BJ (cell line): ENCODE data around the gene GABRP. TPM values are rescaled to one million over a fixed set of nuclear protein-coding genes. Genes with fewer than 3 reads are reported as not detected.

Experiments
- CTCF ChIA-PET: fragments of 350-600 bp; formaldehyde crosslinking; extraction: SDS; loops from one replicate; lab custom pipeline; 2021; ENCODE audit warnings: antibody characterized with exemption, inconsistent platforms; lab: Yijun Ruan, JAX
- POLR2A ChIA-PET: fragments of 300-600 bp; sonication (Branson Sonifier 250); formaldehyde crosslinking; extraction: SDS; loops from one replicate; lab custom pipeline; 2021; ENCODE audit warnings: antibody characterized with exemption; lab: Charles Lee
- DNase-seq: peaks from one replicate; pipeline ENCODE4 v3.0.0-alpha.2; 2011; ENCODE audit warnings: low read depth
- H3K27me3 ChIP-seq: 2 replicates; pipeline ENCODE4 v1.6.0; 2011; ENCODE audit warnings: low read length; ENCODE audit not compliant: control insufficient read depth, insufficient read depth
- H3K36me3 ChIP-seq: 2 replicates; pipeline ENCODE4 v1.5.1; 2011; ENCODE audit warnings: low read length; ENCODE audit not compliant: control insufficient read depth, insufficient read depth
- H3K4me3 ChIP-seq: 2 replicates; pipeline ENCODE4 v1.5.1; 2011; ENCODE audit warnings: low read depth, mild to moderate bottlenecking, control low read depth, low read length
- polyA plus RNA-seq: library from polyadenylated mRNA; depleted of rRNA; stranded (reverse); fragments of >200 nt; gene quantifications from 2 replicates; pipeline ENCODE4 v1.2.3, GENCODE V29; 2011; rRNA removed
- TF ChIP-seq, protein P1 (sequence below): IDR thresholded peaks from 2 replicates; pipeline ENCODE4 v1.5.1; 2011; ENCODE audit warnings: low read depth, mild to moderate bottlenecking, control low read depth, inconsistent platforms, low read length, moderate library complexity; ENCODE audit not compliant: insufficient read depth

The GABRP gene
- polyA plus RNA-seq, 1 experiment, result not detected

- ChIA-PET POLR2A (no interaction called here), CTCF (interaction anchor here (0.6 kb wide), 1 partner anchor 54 kb away, joined by 3 read pairs; no protein-coding TSS in a partner anchor)
- no peak overlapping the region for H3K4me3 ChIP-seq
- no peaks in the 10 kb centered on the region for H3K27me3 ChIP-seq
- no peaks in the 10 kb centered on the region for H3K36me3 ChIP-seq
- no peak for DNase-seq
- TF ChIP-seq, protein P1, sequence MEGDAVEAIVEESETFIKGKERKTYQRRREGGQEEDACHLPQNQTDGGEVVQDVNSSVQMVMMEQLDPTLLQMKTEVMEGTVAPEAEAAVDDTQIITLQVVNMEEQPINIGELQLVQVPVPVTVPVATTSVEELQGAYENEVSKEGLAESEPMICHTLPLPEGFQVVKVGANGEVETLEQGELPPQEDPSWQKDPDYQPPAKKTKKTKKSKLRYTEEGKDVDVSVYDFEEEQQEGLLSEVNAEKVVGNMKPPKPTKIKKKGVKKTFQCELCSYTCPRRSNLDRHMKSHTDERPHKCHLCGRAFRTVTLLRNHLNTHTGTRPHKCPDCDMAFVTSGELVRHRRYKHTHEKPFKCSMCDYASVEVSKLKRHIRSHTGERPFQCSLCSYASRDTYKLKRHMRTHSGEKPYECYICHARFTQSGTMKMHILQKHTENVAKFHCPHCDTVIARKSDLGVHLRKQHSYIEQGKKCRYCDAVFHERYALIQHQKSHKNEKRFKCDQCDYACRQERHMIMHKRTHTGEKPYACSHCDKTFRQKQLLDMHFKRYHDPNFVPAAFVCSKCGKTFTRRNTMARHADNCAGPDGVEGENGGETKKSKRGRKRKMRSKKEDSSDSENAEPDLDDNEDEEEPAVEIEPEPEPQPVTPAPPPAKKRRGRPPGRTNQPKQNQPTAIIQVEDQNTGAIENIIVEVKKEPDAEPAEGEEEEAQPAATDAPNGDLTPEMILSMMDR, result no peak
Measured at GRCh38 chr5:170863646-170864045, 80.1 kb downstream of the GABRP start.

Other genes starting within 250 kb of the GABRP start
- gene RANBP17, start 78.3 kb downstream of the GABRP start, polyA plus RNA-seq, result 10.5 and 12.9 TPM in 2 replicates